Breast epithelium (tissue), 3 donors: ENCODE results near the gene SEMA4C.

Source experiments
- POLR2A ChIP-seq: fragments of 450-650 bp; IDR thresholded peaks from one replicate; pipeline ENCODE4 v1.6.1; 2016; ENCODE audit warnings: antibody characterized with exemption, mild to moderate bottlenecking, moderate library complexity
- TF ChIP-seq, protein P1 (sequence below), 3 donors: fragments of 450-650 bp; IDR thresholded peaks; one replicate each; pipeline ENCODE4 v1.5.1; 2016 to 2017; ENCODE audit warnings: antibody characterized with exemption in 3 of 3, mild to moderate bottlenecking in 3 of 3, moderate library complexity in 3 of 3

DNA sequence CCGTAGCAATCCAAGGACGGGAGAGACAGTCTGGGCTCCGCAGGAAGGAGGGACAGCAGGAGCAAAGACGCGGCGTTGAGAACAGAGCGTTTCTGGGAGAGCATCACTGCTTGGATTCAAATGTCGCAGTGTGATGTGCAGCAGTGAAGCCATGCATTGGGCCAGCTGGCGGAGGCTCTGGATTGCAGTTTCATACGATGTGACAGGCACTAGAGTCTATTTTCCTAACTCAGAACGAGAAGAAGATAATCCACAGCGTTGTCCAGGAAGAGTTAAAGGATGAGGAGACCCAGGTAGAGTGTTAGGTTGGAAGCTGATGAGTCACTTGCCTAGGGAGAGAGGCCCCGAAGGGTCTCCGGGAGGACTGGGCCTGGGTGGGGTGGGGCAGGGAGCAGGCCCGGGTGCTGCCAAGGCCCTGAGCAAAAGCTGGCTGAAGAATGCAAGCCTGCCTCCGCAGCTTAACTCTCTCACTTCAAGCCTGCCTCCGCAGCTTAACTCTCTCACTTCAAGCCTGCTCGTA lies 17.7 kb upstream of the SEMA4C start:
- TF ChIP-seq, protein P1, sequence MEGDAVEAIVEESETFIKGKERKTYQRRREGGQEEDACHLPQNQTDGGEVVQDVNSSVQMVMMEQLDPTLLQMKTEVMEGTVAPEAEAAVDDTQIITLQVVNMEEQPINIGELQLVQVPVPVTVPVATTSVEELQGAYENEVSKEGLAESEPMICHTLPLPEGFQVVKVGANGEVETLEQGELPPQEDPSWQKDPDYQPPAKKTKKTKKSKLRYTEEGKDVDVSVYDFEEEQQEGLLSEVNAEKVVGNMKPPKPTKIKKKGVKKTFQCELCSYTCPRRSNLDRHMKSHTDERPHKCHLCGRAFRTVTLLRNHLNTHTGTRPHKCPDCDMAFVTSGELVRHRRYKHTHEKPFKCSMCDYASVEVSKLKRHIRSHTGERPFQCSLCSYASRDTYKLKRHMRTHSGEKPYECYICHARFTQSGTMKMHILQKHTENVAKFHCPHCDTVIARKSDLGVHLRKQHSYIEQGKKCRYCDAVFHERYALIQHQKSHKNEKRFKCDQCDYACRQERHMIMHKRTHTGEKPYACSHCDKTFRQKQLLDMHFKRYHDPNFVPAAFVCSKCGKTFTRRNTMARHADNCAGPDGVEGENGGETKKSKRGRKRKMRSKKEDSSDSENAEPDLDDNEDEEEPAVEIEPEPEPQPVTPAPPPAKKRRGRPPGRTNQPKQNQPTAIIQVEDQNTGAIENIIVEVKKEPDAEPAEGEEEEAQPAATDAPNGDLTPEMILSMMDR (IDR thresholded peaks at IDR 0.05) = no peak
- TF ChIP-seq POLR2A = no peak
